ENCODE results near the gene NTN3. TPM values are rescaled to one million over a fixed set of nuclear protein-coding genes. Genes with fewer than 3 reads are reported as not detected.

Gene NTN3
- total RNA-seq, 6 experiments from 2014 or later, result 0.39 to 2.1 (median 1.2) TPM

- 0% methylated on average over 6 of the region's 23 CpGs for WGBS (ENCODE audit: insufficient coverage, low coverage, low lambda C conversion rate, missing lambda C conversion rate)
- no peak overlapping the region for H3K4me3 ChIP-seq
- TF ChIP-seq, protein P1, sequence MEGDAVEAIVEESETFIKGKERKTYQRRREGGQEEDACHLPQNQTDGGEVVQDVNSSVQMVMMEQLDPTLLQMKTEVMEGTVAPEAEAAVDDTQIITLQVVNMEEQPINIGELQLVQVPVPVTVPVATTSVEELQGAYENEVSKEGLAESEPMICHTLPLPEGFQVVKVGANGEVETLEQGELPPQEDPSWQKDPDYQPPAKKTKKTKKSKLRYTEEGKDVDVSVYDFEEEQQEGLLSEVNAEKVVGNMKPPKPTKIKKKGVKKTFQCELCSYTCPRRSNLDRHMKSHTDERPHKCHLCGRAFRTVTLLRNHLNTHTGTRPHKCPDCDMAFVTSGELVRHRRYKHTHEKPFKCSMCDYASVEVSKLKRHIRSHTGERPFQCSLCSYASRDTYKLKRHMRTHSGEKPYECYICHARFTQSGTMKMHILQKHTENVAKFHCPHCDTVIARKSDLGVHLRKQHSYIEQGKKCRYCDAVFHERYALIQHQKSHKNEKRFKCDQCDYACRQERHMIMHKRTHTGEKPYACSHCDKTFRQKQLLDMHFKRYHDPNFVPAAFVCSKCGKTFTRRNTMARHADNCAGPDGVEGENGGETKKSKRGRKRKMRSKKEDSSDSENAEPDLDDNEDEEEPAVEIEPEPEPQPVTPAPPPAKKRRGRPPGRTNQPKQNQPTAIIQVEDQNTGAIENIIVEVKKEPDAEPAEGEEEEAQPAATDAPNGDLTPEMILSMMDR (IDR thresholded peaks at IDR 0.05), result peak; percentile 97 to 100 (median 98)
- no peak for TF ChIP-seq POLR2A (IDR thresholded peaks at IDR 0.05)
Observed at GRCh38 chr16:2500918-2501750, 30.0 kb downstream of the NTN3 start.

GRCh38 chr16:2501946-2502895 lies 31.1 kb downstream of the NTN3 start:
- intact Hi-C loops (cut with DNase I), result loop anchor here (5.0 to 10.0 kb wide), 2 partner anchors 160 to 307 kb away; partner anchors contain the start of genes CASKIN1 (in 2 of the 2) and ABCA3 (in 1 of the 2)
- ATAC-seq (no peak), DNase-seq (no peak)
- no peaks in the 10 kb centered on the region for H3K9me3 ChIP-seq
- WGBS (ENCODE audit: insufficient coverage, low coverage, low lambda C conversion rate, missing lambda C conversion rate), result 73% methylated on average over 4 of the region's 18 CpGs
- no peaks in the 10 kb centered on the region for H3K27me3 ChIP-seq
- peaks cover 0 to 39% (median 20%) of the 10 kb centered on the region in 4 donors for H3K4me1 ChIP-seq
- no peak for TF ChIP-seq POLR2A (IDR thresholded peaks at IDR 0.05)
- TF ChIP-seq, protein P1 (IDR thresholded peaks at IDR 0.05), result no peak
- H3K27ac ChIP-seq, result peak overlapping the region in 1 of 3 donors; percentile 51
- H3K36me3 ChIP-seq, result no peaks in the 10 kb centered on the region
- no peak overlapping the region for H3K4me3 ChIP-seq

More at GRCh38 chr16:2500918-2501750, 30.0 kb downstream of the NTN3 start:
- ATAC-seq, result peak; percentile 75 to 83 (median 79)
- intact Hi-C loops (cut with DNase I), result loop anchor here (5.0 to 10.0 kb wide), 2 partner anchors 159 to 306 kb away; partner anchors contain the start of genes CASKIN1 (in 2 of the 2) and ABCA3 (in 1 of the 2)
- Histone ChIP-seq H3K36me3 (no peaks in the 10 kb centered on the region), H3K27ac (no peak overlapping the region), H3K4me1 (peaks cover 0 to 44% (median 23%) of the 10 kb centered on the region in 4 donors), H3K27me3 (no peaks in the 10 kb centered on the region), H3K9me3 (no peaks in the 10 kb centered on the region)
- DNase-seq, result peak; percentile 79 to 85 (median 84)

DNA sequence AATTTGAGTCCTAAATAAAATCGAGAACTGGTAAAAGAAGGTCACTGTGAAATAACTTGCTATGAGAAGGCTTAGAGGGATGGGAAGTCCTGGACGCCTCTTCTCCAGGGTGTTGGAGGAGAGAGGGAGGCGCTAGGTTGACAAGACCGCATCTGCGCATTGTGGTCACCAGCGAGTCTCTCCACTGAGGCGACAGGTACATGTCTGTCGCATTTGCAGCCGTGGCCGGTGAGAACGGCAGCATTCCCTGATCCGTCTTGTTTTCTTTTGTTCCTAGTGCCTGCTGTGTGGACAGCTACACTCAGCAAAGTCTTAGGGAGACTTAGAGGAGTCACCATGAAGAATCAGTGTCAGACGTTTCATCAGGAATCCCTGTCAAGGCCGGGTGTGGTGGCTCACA lies 34.6 kb downstream of the NTN3 start:
- H3K4me1 ChIP-seq, result peaks cover 0 to 18% (median 9%) of the 10 kb centered on the region in 4 donors
- H3K4me3 ChIP-seq, result no peak overlapping the region
- TF ChIP-seq, protein P1 (IDR thresholded peaks at IDR 0.05), result no peak
- TF ChIP-seq POLR2A (IDR thresholded peaks at IDR 0.05), result no peak
- H3K9me3 ChIP-seq, result no peaks in the 10 kb centered on the region
- intact Hi-C loops (cut with DNase I), result loop anchor here (10.0 kb wide), 1 partner anchor 311 kb away; the partner anchor contains the start of gene CASKIN1 (in 2 of the 2)
- no peaks in the 10 kb centered on the region for H3K27me3 ChIP-seq
- H3K27ac ChIP-seq, result no peak overlapping the region
- DNase-seq, result no peak
- 91% methylated on average over 8 of the region's 14 CpGs for WGBS (ENCODE audit: insufficient coverage, low coverage, low lambda C conversion rate, missing lambda C conversion rate)
- no peaks in the 10 kb centered on the region for H3K36me3 ChIP-seq
- ATAC-seq, result no peak

DNA sequence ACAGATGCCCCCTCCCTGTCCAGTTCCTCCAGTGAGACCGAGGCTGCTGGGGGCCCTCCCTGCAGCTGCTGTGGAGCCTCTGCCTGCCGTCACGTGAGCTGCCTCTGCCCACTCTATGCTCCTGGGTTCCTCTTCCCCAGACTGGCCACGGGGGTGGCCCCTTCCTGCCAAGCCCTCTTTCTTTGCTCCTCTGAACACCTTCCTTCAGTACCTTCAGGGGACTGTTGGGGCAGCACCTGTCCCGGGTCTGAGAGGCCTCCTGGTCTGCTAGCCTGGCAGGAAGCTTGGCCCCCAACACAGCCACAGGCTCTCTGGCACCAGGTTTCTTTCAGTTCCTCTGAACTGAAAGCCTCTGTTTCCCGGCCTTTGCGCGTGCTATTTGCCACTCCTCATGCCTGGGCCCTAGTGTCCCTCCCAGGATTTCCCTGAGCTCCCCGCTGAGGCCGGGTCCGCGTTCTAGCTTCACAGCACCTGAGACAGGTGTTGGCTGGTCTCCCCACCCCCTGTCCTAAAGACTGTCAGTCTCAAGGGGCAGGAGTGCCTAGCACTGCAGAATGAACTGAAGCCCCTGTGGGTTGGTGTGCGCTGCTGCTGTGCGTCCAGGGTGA lies 36.1 kb downstream of the NTN3 start:
- no peak for TF ChIP-seq POLR2A (IDR thresholded peaks at IDR 0.05)
- TF ChIP-seq, protein P1 (IDR thresholded peaks at IDR 0.05), result no peak
- ATAC-seq (peak; percentile 9 to 52 (median 43)), DNase-seq (peak; percentile 51 to 70 (median 56))
- Histone ChIP-seq H3K4me3 (no peak overlapping the region), H3K4me1 (peaks cover 0 to 17% (median 6%) of the 10 kb centered on the region in 4 donors), H3K9me3 (no peaks in the 10 kb centered on the region), H3K27me3 (no peaks in the 10 kb centered on the region), H3K36me3 (no peaks in the 10 kb centered on the region), H3K27ac (peak overlapping the region in 2 of 3 donors; percentile 57 to 63)
- intact Hi-C loops (cut with DNase I), result loop anchor here (10.0 kb wide), 1 partner anchor 312 kb away; the partner anchor contains the start of gene CASKIN1 (in 2 of the 2)
- WGBS (ENCODE audit: insufficient coverage, low coverage, low lambda C conversion rate, missing lambda C conversion rate), result 45% methylated on average over 2 of the region's 14 CpGs
